B cell (primary cell): ENCODE results near the gene HCN4. TPM values are rescaled to one million over a fixed set of nuclear protein-coding genes. Genes with fewer than 3 reads are reported as not detected.

ENCODE experiments used
- ATAC-seq: fragments of 200-7000 bp; cut with Tn5 transposase; one replicate; pipeline ENCODE4 v1.10.0; 2021; ENCODE audit warnings: low read depth, mild to moderate bottlenecking, moderate number of reproducible peaks, moderate library complexity
- CTCF ChIA-PET: fragments of 350-600 bp; sonication (Branson Sonifier 250); formaldehyde crosslinking; loops from one replicate; lab custom pipeline; 2021; ENCODE audit warnings: antibody characterized with exemption, inconsistent platforms; lab: Charles Lee
- POLR2A ChIA-PET: fragments of 350-600 bp; sonication (Branson Sonifier 250); formaldehyde crosslinking; loops from one replicate; lab custom pipeline; 2021; ENCODE audit warnings: antibody characterized with exemption; lab: Charles Lee
- DNase-seq: peaks from one replicate; pipeline ENCODE4 v3.0.0; 2013
- H2AFZ ChIP-seq: 2 replicates; pipeline ENCODE4 v1.6.1; 2012; ENCODE audit warnings: mild to moderate bottlenecking, low read depth, low read length; ENCODE audit not compliant: insufficient read depth, poor library complexity, severe bottlenecking
- H3K27ac ChIP-seq, 2 donors: 1 replicate in 1 of 2; 2 replicates in 1 of 2; pipeline ENCODE4 v1.5.1; 2012 to 2013; ENCODE audit warnings: low read length in 2 of 2, mild to moderate bottlenecking in 2 of 2, moderate library complexity in 1 of 2
- H3K27me3 ChIP-seq, 4 experiments: fragments of 200-600 bp in 1 of 4; sonication (generic) in 1 of 4; replicated peaks in 1 of 4; 1 replicate in 2 of 4; 2 replicates in 2 of 4; pipeline versions ENCODE4 v1.6.1 to v1.7.0; 2013 to 2016; ENCODE audit warnings: low read length in 3 of 4, mild to moderate bottlenecking in 2 of 4, mixed read lengths in 1 of 4, moderate library complexity in 1 of 4; ENCODE audit not compliant: insufficient read depth in 4 of 4, control insufficient read depth in 3 of 4; ENCODE audit errors: control extremely low read depth in 1 of 4
- H3K36me3 ChIP-seq, 2 experiments: replicated peaks in 1 of 2; 1 replicate in 1 of 2; 2 replicates in 1 of 2; pipeline versions ENCODE4 v1.6.1 to v1.7.1; 2013; ENCODE audit warnings: low read length in 1 of 2; ENCODE audit not compliant: insufficient read depth in 2 of 2, control insufficient read depth in 1 of 2; ENCODE audit errors: control extremely low read depth in 1 of 2, extremely low read depth in 1 of 2
- H3K4me1 ChIP-seq, 2 donors: fragments of 200-600 bp in 1 of 2; sonication (generic) in 1 of 2; 1 replicate in 1 of 2; 2 replicates in 1 of 2; pipeline versions ENCODE4 v1.5.1 to v1.6.1; 2013 to 2017; ENCODE audit warnings: low read length in 2 of 2; ENCODE audit not compliant: control insufficient read depth in 2 of 2, insufficient read depth in 2 of 2
- H3K4me2 ChIP-seq: replicated peaks from 2 replicates; pipeline ENCODE3; 2012; ENCODE audit warnings: mild to moderate bottlenecking, low read depth, low read length; ENCODE audit not compliant: poor library complexity, severe bottlenecking
- H3K4me3 ChIP-seq, 5 experiments: fragments of 200-600 bp in 1 of 5; sonication (generic) in 1 of 5; 1 replicate in 3 of 5; 2 replicates in 2 of 5; pipeline versions ENCODE4 v1.5.1 to v1.7.0; 2011 to 2016; ENCODE audit warnings: low read length in 4 of 5, mild to moderate bottlenecking in 4 of 5, low read depth in 2 of 5, control low read depth in 1 of 5, moderate library complexity in 1 of 5; ENCODE audit not compliant: insufficient read depth in 1 of 5; ENCODE audit errors: control extremely low read depth in 1 of 5, extremely low read depth in 1 of 5
- H3K79me2 ChIP-seq: fragments of 200-600 bp; sonication (generic); one replicate; pipeline ENCODE4 v1.6.0; 2016; ENCODE audit warnings: low read length; ENCODE audit not compliant: control insufficient read depth, insufficient read depth
- H3K9ac ChIP-seq: fragments of 200-600 bp; sonication (generic); 2 replicates; pipeline ENCODE4 v1.6.1; 2017; ENCODE audit warnings: mild to moderate bottlenecking, low read length, moderate library complexity
- H3K9me3 ChIP-seq, 3 donors: one replicate each; pipeline versions ENCODE4 v1.6.1 to v1.7.1; 2013; ENCODE audit warnings: low read length in 2 of 3; ENCODE audit not compliant: control insufficient read depth in 2 of 3, insufficient read depth in 1 of 3; ENCODE audit errors: control extremely low read depth in 1 of 3
- H4K20me1 ChIP-seq: 2 replicates; pipeline ENCODE4 v1.6.0; 2012; ENCODE audit warnings: mild to moderate bottlenecking, low read length; ENCODE audit not compliant: insufficient read depth, control insufficient read depth, poor library complexity, severe bottlenecking
- H3K27ac Mint-ChIP-seq: one replicate; pipeline ENCODE4 v1.8.0; 2021; ENCODE audit warnings: mixed read lengths
- H3K27me3 Mint-ChIP-seq: one replicate; pipeline ENCODE4 v1.8.0; 2021; ENCODE audit warnings: mixed read lengths
- H3K4me1 Mint-ChIP-seq: one replicate; pipeline ENCODE4 v1.8.0; 2021; ENCODE audit warnings: mixed read lengths
- H3K4me3 Mint-ChIP-seq: one replicate; pipeline ENCODE4 v1.8.0; 2021; ENCODE audit warnings: mixed read lengths
- H3K9me3 Mint-ChIP-seq: one replicate; pipeline ENCODE4 v1.8.0; 2022; ENCODE audit warnings: mixed read lengths; ENCODE audit not compliant: insufficient read depth
- EZH2 ChIP-seq: IDR thresholded peaks from 2 replicates; pipeline ENCODE4 v1.6.1; 2012; ENCODE audit warnings: borderline replicate concordance, low read depth, mild to moderate bottlenecking, moderate library complexity, low read length; ENCODE audit not compliant: insufficient read depth, poor library complexity, severe bottlenecking
- WGBS: methylation state at CpG from one replicate; pipeline ENCODE4 v1.1.5; 2013; ENCODE audit warnings: missing lambda C conversion rate; ENCODE audit not compliant: insufficient coverage; 5-methylcytosine and 5-hydroxymethylcytosine counted together
- intact Hi-C: fragments of 100-400 bp; cut with micrococcal nuclease; formaldehyde crosslinking; loops from one replicate; pipeline ENCODE4 v1.10.0; 2022
- polyA plus RNA-seq: library from polyadenylated mRNA; depleted of rRNA; stranded (reverse); fragments of >200 nt; gene quantifications from 2 replicates; pipeline ENCODE4 v1.2.3, GENCODE V29; 2012
- total RNA-seq, 2 donors: library from RNA; stranded (reverse); fragments of 120-200 nt in 1 of 2; gene quantifications; 1 replicate in 1 of 2; 2 replicates in 1 of 2; pipeline versions ENCODE4 v1.2.3 to v1.2.4, GENCODE V29; 2013 to 2022
- TF ChIP-seq, protein P1 (sequence below): fragments of 200-600 bp; IDR thresholded peaks from one replicate; pipeline ENCODE4 v1.8.0; 2022; ENCODE audit warnings: antibody characterized with exemption, mild to moderate bottlenecking

The HCN4 gene
- total and polyA plus RNA-seq, 2 donors (not counting 1 experiment from before 2014, with no cell fraction given), result not detected

- TF ChIP-seq, protein P1, sequence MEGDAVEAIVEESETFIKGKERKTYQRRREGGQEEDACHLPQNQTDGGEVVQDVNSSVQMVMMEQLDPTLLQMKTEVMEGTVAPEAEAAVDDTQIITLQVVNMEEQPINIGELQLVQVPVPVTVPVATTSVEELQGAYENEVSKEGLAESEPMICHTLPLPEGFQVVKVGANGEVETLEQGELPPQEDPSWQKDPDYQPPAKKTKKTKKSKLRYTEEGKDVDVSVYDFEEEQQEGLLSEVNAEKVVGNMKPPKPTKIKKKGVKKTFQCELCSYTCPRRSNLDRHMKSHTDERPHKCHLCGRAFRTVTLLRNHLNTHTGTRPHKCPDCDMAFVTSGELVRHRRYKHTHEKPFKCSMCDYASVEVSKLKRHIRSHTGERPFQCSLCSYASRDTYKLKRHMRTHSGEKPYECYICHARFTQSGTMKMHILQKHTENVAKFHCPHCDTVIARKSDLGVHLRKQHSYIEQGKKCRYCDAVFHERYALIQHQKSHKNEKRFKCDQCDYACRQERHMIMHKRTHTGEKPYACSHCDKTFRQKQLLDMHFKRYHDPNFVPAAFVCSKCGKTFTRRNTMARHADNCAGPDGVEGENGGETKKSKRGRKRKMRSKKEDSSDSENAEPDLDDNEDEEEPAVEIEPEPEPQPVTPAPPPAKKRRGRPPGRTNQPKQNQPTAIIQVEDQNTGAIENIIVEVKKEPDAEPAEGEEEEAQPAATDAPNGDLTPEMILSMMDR, result no peak
- no peak for TF ChIP-seq EZH2
- Mint-ChIP-seq H3K4me1 (no peaks in the 10 kb centered on the region), H3K27me3 (peaks cover 1% of the 10 kb centered on the region), H3K9me3 (no peaks in the 10 kb centered on the region), H3K27ac (no peak overlapping the region), H3K4me3 (no peak overlapping the region)
- CTCF ChIA-PET, result no interaction called here
- Histone ChIP-seq H3K36me3 (no peaks in the 10 kb centered on the region), H3K27ac (no peak overlapping the region), H3K4me3 (no peak overlapping the region), H3K27me3 (peaks cover 0 to 3% (median 0%) of the 10 kb centered on the region in 4 experiments), H3K9ac (no peak overlapping the region), H3K79me2 (no peaks in the 10 kb centered on the region), H3K4me1 (no peaks in the 10 kb centered on the region), H3K4me2 (no peak overlapping the region), H2AFZ (no peak overlapping the region), H3K9me3 (no peaks in the 10 kb centered on the region), H4K20me1 (no peaks in the 10 kb centered on the region)
- 93% methylated on average over 3 of the region's 5 CpGs for WGBS
- POLR2A ChIA-PET, result no interaction called here
- intact Hi-C loops, result no loop called here
- no peak for ATAC-seq
- no peak for DNase-seq
These were observed 37.3 kb downstream of the HCN4 start for GRCh38 chr15:73331501-73331900.

- TF ChIP-seq, protein P1, result no peak
- TF ChIP-seq EZH2, result no peak
- no peaks in the 10 kb centered on the region for H3K9me3 ChIP-seq
- H3K27me3 ChIP-seq, result peaks cover 0 to 3% (median 0%) of the 10 kb centered on the region in 4 experiments
- ChIA-PET POLR2A (no interaction called here), CTCF (no interaction called here)
- no peak overlapping the region for H3K4me2 ChIP-seq
- 93% methylated on average over 13 of the region's 15 CpGs for WGBS
- H3K4me1 ChIP-seq, result peaks cover 0 to 2% of the 10 kb centered on the region in 2 donors
- no peak for DNase-seq
- no peaks in the 10 kb centered on the region for H4K20me1 ChIP-seq
- no peak overlapping the region for H3K27ac Mint-ChIP-seq
- no peak overlapping the region for H2AFZ ChIP-seq
- H3K27me3 Mint-ChIP-seq, result no peaks in the 10 kb centered on the region
- no peaks in the 10 kb centered on the region for H3K36me3 ChIP-seq
- H3K27ac ChIP-seq, result no peak overlapping the region
- no peak overlapping the region for H3K9ac ChIP-seq
- H3K4me3 ChIP-seq, result no peak overlapping the region
- no peaks in the 10 kb centered on the region for H3K79me2 ChIP-seq
- ATAC-seq, result no peak
- H3K4me3 Mint-ChIP-seq, result no peak overlapping the region
- peaks cover 2% of the 10 kb centered on the region for H3K4me1 Mint-ChIP-seq
- intact Hi-C loops, result no loop called here
- no peaks in the 10 kb centered on the region for H3K9me3 Mint-ChIP-seq
These were observed 38.3 kb downstream of the HCN4 start for GRCh38 chr15:73330206-73331051.
